ENCODE data around the gene CRY2. TPM values are rescaled to one million over a fixed set of nuclear protein-coding genes. Genes with fewer than 3 reads are reported as not detected.

CRY2 gene
- total and polyA plus RNA-seq, 2 experiments from 2014 or later: 9.5 to 15.4 TPM

DNA sequence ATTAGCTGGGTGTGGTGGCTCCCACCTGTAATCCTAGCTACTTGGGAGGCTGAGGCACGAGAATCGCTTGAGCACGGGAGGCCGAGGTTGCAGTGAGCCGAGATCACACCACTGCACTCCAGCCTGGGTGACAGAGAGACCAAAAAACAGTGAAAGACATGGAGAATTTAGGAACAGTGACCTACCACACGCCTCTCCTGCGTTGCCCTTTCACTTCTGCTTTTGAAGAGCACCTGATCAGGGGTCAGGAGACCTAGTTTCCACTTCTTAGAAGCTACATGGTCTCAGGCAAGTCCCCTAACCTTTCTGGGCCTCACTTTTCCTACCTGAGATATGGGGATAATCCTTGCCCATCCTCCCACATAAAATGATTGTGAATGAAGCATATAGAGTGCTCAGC is 30.1 kb upstream of the CRY2 start:
- Mint-ChIP-seq H3K4me1 (peaks cover 26% of the 10 kb centered on the region), H3K27ac (no peak overlapping the region), H3K4me3 (no peak overlapping the region), H3K36me3 (ENCODE audit: low read depth) (no peaks in the 10 kb centered on the region; the same call in 2 of the 3 replicates), H3K27me3 (ENCODE audit: insufficient read depth, low read depth, poor library complexity) (peaks cover 9% of the 10 kb centered on the region), H3K9me3 (no peaks in the 10 kb centered on the region)
- Histone ChIP-seq H3K79me2 (replicated peaks; ENCODE audit: insufficient read depth) (no peaks in the 10 kb centered on the region), H3K36me3 (ENCODE audit: insufficient read depth) (no peaks in the 10 kb centered on the region), H3K4me2 (peak overlapping the region; percentile 23; the same call in 1 of the 2 replicates), H4K20me1 (replicated peaks; ENCODE audit: insufficient read depth) (peaks cover 4% of the 10 kb centered on the region; the same call in 1 of the 2 replicates), H2AFZ (no peak overlapping the region), H3K27ac (ENCODE audit: low read depth) (no peak overlapping the region), H3F3A (replicated peaks; ENCODE audit: low read depth) (no peaks in the 10 kb centered on the region), H3K4me3 (no peak overlapping the region), H3K27me3 (ENCODE audit: insufficient read depth) (no peaks in the 10 kb centered on the region), H3K9me2 (ENCODE audit: insufficient read depth) (no peaks in the 10 kb centered on the region), H3K4me1 (ENCODE audit: insufficient read depth) (peaks cover 10% of the 10 kb centered on the region)
- TF ChIP-seq POLR2AphosphoS5 (IDR thresholded peaks at IDR 0.05; ENCODE audit: low read depth): no peak
- TF ChIP-seq CREB1 (CRISPR knock-in tag; IDR thresholded peaks at IDR 0.05; ENCODE audit: low read depth): no peak
- no peak for TF ChIP-seq NANOG (IDR thresholded peaks at IDR 0.05; ENCODE audit: borderline replicate concordance)
- TF ChIP-seq, protein P1, sequence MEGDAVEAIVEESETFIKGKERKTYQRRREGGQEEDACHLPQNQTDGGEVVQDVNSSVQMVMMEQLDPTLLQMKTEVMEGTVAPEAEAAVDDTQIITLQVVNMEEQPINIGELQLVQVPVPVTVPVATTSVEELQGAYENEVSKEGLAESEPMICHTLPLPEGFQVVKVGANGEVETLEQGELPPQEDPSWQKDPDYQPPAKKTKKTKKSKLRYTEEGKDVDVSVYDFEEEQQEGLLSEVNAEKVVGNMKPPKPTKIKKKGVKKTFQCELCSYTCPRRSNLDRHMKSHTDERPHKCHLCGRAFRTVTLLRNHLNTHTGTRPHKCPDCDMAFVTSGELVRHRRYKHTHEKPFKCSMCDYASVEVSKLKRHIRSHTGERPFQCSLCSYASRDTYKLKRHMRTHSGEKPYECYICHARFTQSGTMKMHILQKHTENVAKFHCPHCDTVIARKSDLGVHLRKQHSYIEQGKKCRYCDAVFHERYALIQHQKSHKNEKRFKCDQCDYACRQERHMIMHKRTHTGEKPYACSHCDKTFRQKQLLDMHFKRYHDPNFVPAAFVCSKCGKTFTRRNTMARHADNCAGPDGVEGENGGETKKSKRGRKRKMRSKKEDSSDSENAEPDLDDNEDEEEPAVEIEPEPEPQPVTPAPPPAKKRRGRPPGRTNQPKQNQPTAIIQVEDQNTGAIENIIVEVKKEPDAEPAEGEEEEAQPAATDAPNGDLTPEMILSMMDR (conservative IDR thresholded peaks at IDR 0.05; ENCODE audit: low read depth in 2 of 2): no peak
- ATAC-seq: no peak
- DNase-seq (ENCODE audit: low spot score): no peak

DNA sequence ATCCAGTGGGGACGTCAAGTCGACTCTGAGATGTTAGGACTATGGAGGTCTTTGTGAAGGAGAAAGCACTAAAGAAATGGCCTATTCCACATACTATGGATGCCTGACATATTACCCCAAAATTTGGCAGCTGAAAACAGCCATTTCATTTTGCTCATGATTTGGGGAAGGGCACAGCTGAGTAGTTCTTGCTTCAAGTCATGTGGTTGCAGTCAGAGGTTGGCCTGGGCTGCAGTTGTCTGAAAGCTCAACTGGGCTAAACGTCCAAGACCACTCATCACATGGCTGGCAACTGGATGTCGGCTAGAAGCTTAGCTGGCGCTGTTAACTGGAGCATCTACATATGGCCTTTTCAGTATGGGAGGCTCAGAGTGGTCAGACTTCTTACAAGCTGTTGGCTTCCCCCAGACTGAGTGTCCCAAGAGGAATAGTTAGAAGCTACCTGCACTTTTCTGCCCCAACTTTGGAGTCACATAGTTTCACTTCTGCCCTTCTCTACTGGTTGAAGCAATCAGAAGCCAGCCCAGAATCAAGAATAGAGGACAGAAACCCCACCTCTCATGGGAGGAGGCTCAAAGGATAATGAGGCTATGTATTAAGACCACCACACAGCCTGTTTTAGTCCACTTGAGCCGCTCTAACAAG is 28.2 kb upstream of the CRY2 start:
- ATAC-seq: no peak
- H3K9me3 Mint-ChIP-seq: no peaks in the 10 kb centered on the region
- peaks cover 10% of the 10 kb centered on the region for H3K4me1 ChIP-seq (ENCODE audit: insufficient read depth)
- no peak overlapping the region for H3K4me3 Mint-ChIP-seq
- no peaks in the 10 kb centered on the region for H4K20me1 ChIP-seq (replicated peaks; ENCODE audit: insufficient read depth)
- H3K27ac ChIP-seq (ENCODE audit: low read depth): no peak overlapping the region
- no peak overlapping the region for H2AFZ ChIP-seq
- H3K4me1 Mint-ChIP-seq: peaks cover 23% of the 10 kb centered on the region
- H3K27me3 ChIP-seq (ENCODE audit: insufficient read depth): no peaks in the 10 kb centered on the region
- H3K9me2 ChIP-seq (ENCODE audit: insufficient read depth): no peaks in the 10 kb centered on the region
- H3K4me3 ChIP-seq: no peak overlapping the region
- no peak overlapping the region for H3K4me2 ChIP-seq
- no peak overlapping the region for H3K27ac Mint-ChIP-seq
- H3K27me3 Mint-ChIP-seq (ENCODE audit: insufficient read depth, low read depth, poor library complexity): peaks cover 8% of the 10 kb centered on the region
- DNase-seq (ENCODE audit: low spot score): no peak
- no peaks in the 10 kb centered on the region for H3F3A ChIP-seq (replicated peaks; ENCODE audit: low read depth)
- H3K36me3 Mint-ChIP-seq (ENCODE audit: low read depth): no peaks in the 10 kb centered on the region
- H3K79me2 ChIP-seq (replicated peaks; ENCODE audit: insufficient read depth): no peaks in the 10 kb centered on the region
- no peaks in the 10 kb centered on the region for H3K36me3 ChIP-seq (ENCODE audit: insufficient read depth)
- TF ChIP-seq, protein P2, sequence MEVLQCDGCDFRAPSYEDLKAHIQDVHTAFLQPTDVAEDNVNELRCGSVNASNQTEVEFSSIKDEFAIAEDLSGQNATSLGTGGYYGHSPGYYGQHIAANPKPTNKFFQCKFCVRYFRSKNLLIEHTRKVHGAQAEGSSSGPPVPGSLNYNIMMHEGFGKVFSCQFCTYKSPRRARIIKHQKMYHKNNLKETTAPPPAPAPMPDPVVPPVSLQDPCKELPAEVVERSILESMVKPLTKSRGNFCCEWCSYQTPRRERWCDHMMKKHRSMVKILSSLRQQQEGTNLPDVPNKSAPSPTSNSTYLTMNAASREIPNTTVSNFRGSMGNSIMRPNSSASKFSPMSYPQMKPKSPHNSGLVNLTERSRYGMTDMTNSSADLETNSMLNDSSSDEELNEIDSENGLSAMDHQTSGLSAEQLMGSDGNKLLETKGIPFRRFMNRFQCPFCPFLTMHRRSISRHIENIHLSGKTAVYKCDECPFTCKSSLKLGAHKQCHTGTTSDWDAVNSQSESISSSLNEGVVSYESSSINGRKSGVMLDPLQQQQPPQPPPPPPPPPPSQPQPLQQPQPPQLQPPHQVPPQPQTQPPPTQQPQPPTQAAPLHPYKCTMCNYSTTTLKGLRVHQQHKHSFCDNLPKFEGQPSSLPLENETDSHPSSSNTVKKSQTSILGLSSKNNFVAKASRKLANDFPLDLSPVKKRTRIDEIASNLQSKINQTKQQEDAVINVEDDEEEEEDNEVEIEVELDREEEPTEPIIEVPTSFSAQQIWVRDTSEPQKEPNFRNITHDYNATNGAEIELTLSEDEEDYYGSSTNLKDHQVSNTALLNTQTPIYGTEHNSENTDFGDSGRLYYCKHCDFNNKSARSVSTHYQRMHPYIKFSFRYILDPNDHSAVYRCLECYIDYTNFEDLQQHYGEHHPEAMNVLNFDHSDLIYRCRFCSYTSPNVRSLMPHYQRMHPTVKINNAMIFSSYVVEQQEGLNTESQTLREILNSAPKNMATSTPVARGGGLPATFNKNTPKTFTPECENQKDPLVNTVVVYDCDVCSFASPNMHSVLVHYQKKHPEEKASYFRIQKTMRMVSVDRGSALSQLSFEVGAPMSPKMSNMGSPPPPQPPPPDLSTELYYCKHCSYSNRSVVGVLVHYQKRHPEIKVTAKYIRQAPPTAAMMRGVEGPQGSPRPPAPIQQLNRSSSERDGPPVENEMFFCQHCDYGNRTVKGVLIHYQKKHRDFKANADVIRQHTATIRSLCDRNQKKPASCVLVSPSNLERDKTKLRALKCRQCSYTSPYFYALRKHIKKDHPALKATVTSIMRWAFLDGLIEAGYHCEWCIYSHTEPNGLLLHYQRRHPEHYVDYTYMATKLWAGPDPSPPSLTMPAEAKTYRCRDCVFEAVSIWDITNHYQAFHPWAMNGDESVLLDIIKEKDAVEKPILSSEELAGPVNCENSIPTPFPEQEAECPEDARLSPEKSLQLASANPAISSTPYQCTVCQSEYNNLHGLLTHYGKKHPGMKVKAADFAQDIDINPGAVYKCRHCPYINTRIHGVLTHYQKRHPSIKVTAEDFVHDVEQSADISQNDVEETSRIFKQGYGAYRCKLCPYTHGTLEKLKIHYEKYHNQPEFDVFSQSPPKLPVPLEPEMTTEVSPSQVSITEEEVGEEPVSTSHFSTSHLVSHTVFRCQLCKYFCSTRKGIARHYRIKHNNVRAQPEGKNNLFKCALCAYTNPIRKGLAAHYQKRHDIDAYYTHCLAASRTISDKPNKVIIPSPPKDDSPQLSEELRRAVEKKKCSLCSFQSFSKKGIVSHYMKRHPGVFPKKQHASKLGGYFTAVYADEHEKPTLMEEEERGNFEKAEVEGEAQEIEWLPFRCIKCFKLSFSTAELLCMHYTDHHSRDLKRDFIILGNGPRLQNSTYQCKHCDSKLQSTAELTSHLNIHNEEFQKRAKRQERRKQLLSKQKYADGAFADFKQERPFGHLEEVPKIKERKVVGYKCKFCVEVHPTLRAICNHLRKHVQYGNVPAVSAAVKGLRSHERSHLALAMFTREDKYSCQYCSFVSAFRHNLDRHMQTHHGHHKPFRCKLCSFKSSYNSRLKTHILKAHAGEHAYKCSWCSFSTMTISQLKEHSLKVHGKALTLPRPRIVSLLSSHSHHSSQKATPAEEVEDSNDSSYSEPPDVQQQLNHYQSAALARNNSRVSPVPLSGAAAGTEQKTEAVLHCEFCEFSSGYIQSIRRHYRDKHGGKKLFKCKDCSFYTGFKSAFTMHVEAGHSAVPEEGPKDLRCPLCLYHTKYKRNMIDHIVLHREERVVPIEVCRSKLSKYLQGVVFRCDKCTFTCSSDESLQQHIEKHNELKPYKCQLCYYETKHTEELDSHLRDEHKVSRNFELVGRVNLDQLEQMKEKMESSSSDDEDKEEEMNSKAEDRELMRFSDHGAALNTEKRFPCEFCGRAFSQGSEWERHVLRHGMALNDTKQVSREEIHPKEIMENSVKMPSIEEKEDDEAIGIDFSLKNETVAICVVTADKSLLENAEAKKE (CRISPR knock-in tag; IDR thresholded peaks at IDR 0.05): no peak
- TF ChIP-seq NANOG (IDR thresholded peaks at IDR 0.05; ENCODE audit: borderline replicate concordance) (no peak), EZH2phosphoT487 (IDR thresholded peaks at IDR 0.05; ENCODE audit: unreplicated experiment) (no peak), EZH2 (IDR thresholded peaks at IDR 0.05; ENCODE audit: low read depth, unreplicated experiment) (no peak)
- TF ChIP-seq, protein P3, sequence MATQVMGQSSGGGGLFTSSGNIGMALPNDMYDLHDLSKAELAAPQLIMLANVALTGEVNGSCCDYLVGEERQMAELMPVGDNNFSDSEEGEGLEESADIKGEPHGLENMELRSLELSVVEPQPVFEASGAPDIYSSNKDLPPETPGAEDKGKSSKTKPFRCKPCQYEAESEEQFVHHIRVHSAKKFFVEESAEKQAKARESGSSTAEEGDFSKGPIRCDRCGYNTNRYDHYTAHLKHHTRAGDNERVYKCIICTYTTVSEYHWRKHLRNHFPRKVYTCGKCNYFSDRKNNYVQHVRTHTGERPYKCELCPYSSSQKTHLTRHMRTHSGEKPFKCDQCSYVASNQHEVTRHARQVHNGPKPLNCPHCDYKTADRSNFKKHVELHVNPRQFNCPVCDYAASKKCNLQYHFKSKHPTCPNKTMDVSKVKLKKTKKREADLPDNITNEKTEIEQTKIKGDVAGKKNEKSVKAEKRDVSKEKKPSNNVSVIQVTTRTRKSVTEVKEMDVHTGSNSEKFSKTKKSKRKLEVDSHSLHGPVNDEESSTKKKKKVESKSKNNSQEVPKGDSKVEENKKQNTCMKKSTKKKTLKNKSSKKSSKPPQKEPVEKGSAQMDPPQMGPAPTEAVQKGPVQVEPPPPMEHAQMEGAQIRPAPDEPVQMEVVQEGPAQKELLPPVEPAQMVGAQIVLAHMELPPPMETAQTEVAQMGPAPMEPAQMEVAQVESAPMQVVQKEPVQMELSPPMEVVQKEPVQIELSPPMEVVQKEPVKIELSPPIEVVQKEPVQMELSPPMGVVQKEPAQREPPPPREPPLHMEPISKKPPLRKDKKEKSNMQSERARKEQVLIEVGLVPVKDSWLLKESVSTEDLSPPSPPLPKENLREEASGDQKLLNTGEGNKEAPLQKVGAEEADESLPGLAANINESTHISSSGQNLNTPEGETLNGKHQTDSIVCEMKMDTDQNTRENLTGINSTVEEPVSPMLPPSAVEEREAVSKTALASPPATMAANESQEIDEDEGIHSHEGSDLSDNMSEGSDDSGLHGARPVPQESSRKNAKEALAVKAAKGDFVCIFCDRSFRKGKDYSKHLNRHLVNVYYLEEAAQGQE (IDR thresholded peaks at IDR 0.05; ENCODE audit: unreplicated experiment): no peak

Data from GM23338 (cell line).